OCI-LY7 (cell line): ENCODE data around the gene CBFA2T2. TPM values are rescaled to one million over a fixed set of nuclear protein-coding genes. Genes with fewer than 3 reads are reported as not detected.

ENCODE experiments used
- BruUV-seq: library from RNA; stranded (reverse); fragments of 400-500 nt; replicated peaks from 2 replicates; lab custom pipeline; 2021; lab: Mats Ljungman, UMichigan
- CTCF ChIA-PET: fragments of 300-600 bp; sonication (Branson Sonifier 250); formaldehyde crosslinking; loops from one replicate; lab custom pipeline; 2022; ENCODE audit warnings: antibody characterized with exemption; ENCODE audit not compliant: unreplicated experiment; lab: Charles Lee
- POLR2A ChIA-PET: fragments of 300-600 bp; sonication (Branson Sonifier 250); formaldehyde crosslinking; loops from one replicate; lab custom pipeline; 2022; ENCODE audit warnings: antibody characterized with exemption; lab: Charles Lee
- DNase-seq: peaks from one replicate; pipeline ENCODE4 v3.0.0-alpha.2; 2015; ENCODE audit warnings: low spot score
- H2AFZ ChIP-seq: fragments of 200-600 bp; sonication (generic), shearing (Covaris generic); 2 replicates; pipeline ENCODE4 v1.6.1; 2014; ENCODE audit warnings: mild to moderate bottlenecking, antibody characterized with exemption, low read length, moderate library complexity
- H3K27ac ChIP-seq: fragments of 200-600 bp; sonication (generic); 2 replicates; pipeline ENCODE4 v1.5.1; 2014; ENCODE audit warnings: mixed run types, low read depth, mild to moderate bottlenecking, moderate library complexity, low read length, inconsistent platforms; ENCODE audit not compliant: poor library complexity, severe bottlenecking
- H3K36me3 ChIP-seq: fragments of 200-600 bp; sonication (generic); 2 replicates; pipeline ENCODE4 v1.6.1; 2014; ENCODE audit warnings: mild to moderate bottlenecking, antibody characterized with exemption, low read length, moderate library complexity, mixed read lengths; ENCODE audit not compliant: insufficient read depth
- H3K4me1 ChIP-seq: fragments of 200-600 bp; sonication (generic); 2 replicates; pipeline ENCODE4 v1.5.1; 2014; ENCODE audit warnings: mild to moderate bottlenecking, low read length; ENCODE audit not compliant: insufficient read depth, poor library complexity, severe bottlenecking
- H3K4me2 ChIP-seq: fragments of 200-600 bp; sonication (generic); 2 replicates; pipeline ENCODE4 v1.6.1; 2014; ENCODE audit warnings: mild to moderate bottlenecking, low read length
- H3K4me3 ChIP-seq: fragments of 200-600 bp; sonication (generic); 2 replicates; pipeline ENCODE4 v1.5.1; 2014; ENCODE audit warnings: mild to moderate bottlenecking, low read depth, low read length; ENCODE audit not compliant: poor library complexity, severe bottlenecking
- H3K79me2 ChIP-seq: fragments of 200-600 bp; sonication (generic); 2 replicates; pipeline ENCODE4 v1.6.1; 2016; ENCODE audit warnings: low read depth, mild to moderate bottlenecking, low read length, moderate library complexity, mixed read lengths; ENCODE audit not compliant: insufficient read depth
- H3K9me2 ChIP-seq: fragments of 200-600 bp; sonication (generic); 2 replicates; pipeline ENCODE4 v1.6.1; 2016; ENCODE audit warnings: mild to moderate bottlenecking, low read length, mixed read lengths; ENCODE audit not compliant: insufficient read depth
- H3K9me3 ChIP-seq: fragments of 200-600 bp; sonication (generic); 2 replicates; pipeline ENCODE4 v1.6.1; 2014; ENCODE audit warnings: mild to moderate bottlenecking, mixed run types, low read length, mixed read lengths
- H4K20me1 ChIP-seq: fragments of 200-600 bp; sonication (generic); 2 replicates; pipeline ENCODE4 v1.6.1; 2014; ENCODE audit warnings: mild to moderate bottlenecking, antibody characterized with exemption, low read length, moderate library complexity, mixed read lengths; ENCODE audit not compliant: insufficient read depth
- CTCF ChIP-seq: fragments of 200-600 bp; sonication (generic); conservative IDR thresholded peaks from 2 replicates; pipeline ENCODE4 v1.5.1; 2014; ENCODE audit warnings: mild to moderate bottlenecking, antibody characterized with exemption, low read length, moderate library complexity, mixed read lengths
- EZH2phosphoT487 ChIP-seq: fragments of 200-600 bp; sonication (generic); IDR thresholded peaks from 2 replicates; pipeline ENCODE4 v1.6.1; 2018; ENCODE audit warnings: low read depth, borderline replicate concordance, mild to moderate bottlenecking, mixed run types, antibody characterized with exemption, low read length, moderate library complexity, mixed read lengths
- intact Hi-C: fragments of 100-400 bp; cut with micrococcal nuclease; formaldehyde crosslinking; loops from one replicate; pipeline ENCODE4 v1.10.0; 2022; ENCODE audit not compliant: unreplicated experiment
- total RNA-seq, 2 experiments: library from RNA; depleted of rRNA in 1 of 2; stranded (reverse); fragments of >200 nt in 1 of 2; shearing (Covaris generic) in 1 of 2; gene quantifications; 2 replicates each; pipeline ENCODE4 v1.2.3, GENCODE V29; 2014 to 2022

Gene CBFA2T2
- total RNA-seq, 2 experiments from 2014 or later = 20.7 to 32.9 TPM

DNA sequence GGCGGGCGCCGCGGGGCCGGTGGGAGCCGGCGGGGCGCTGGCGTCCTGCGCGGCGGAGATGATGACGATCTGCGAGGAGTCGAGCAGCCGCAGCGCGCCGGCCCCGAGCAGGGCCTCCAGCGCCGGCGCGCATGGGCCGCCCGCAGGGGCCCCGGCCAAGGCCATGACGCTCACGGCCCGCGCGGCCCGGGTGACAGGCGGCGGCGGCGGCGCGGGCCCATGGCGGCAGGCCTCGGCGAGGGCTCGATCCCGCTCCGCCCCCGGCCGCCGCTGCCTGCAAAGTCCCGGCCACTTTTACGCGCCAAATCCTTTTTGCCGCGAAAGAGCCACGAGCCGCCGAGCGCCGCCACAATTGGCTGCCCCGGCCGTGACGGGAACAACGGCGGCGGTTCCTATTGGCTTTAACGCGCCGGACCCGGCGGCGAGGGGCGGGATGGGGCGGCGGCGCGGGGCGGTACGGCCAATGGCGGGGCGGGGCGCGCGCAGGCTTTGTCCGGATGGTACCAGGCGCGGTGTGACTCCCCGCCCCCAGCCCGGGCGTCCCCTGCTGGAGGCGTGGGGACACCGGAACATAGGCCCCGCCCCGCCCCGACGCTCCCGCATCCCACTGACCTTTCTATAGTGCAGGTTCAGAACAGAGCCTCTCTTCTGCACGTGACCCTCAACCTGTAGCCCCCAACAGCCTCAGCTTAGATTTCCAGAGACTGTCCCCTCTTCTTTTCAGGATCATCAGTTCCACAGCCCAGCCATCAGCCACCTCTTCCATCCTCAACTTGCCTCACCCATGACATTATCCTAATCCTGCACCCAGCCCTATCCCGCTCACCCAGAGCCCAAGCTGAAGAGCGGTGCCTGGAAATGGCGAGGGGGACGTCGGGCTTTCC lies 196.4 kb downstream of the CBFA2T2 start, which contains the start of gene E2F1:
TSS of gene E2F1 (minus strand) at position 286 of the 884 bp plus-strand sequence. CDS start at position 165, 121 bp downstream.
- POLR2A ChIA-PET = interaction anchor here (0.6 to 1.5 kb wide), 6 partner anchors 14 to 285 kb away, joined by 3 to 6 read pairs (median 3); partner anchors contain the start of genes CDK5RAP1 and PXMP4
- Histone ChIP-seq H3K9me2 (no peaks in the 10 kb centered on the region), H3K9me3 (no peaks in the 10 kb centered on the region), H3K4me1 (peaks cover 71% of the 10 kb centered on the region), H3K4me2 (peak within 1 kb of the TSS; percentile 97), H3K36me3 (peaks cover 36% of the 10 kb centered on the region), H4K20me1 (peaks cover 14% of the 10 kb centered on the region), H3K27ac (peak within 1 kb of the TSS; percentile 94), H3K4me3 (peak within 1 kb of the TSS; percentile 90), H2AFZ (peak within 1 kb of the TSS; percentile 54; the same call in 1 of the 2 replicates), H3K79me2 (peaks cover 39% of the 10 kb centered on the region)
- intact Hi-C loops = loop anchor here (1.0 to 10.0 kb wide), 5 partner anchors 45 to 1928 kb away; partner anchors contain the start of genes EIF2S2, SPAG4 and ZNF341
- TF ChIP-seq CTCF (0 out of 2 replicates have a peak, but pooled peaks have one; percentile 50), EZH2phosphoT487 (no peak)
- BruUV-seq = no TSS peak
- DNase-seq = peak; percentile 97
- CTCF ChIA-PET = interaction anchor here (1.0 kb wide), 1 partner anchor 242 kb away, joined by 9 read pairs; no protein-coding TSS in a partner anchor

GRCh38 chr20:33686984-33687366 lies 197.1 kb downstream of the CBFA2T2 start:
- Histone ChIP-seq H3K27ac (peak overlapping the region; percentile 24), H2AFZ (peak overlapping the region; percentile 54; the same call in 1 of the 2 replicates), H3K4me1 (peaks cover 64% of the 10 kb centered on the region), H3K9me2 (no peaks in the 10 kb centered on the region), H3K4me2 (peak overlapping the region; percentile 64), H3K9me3 (no peaks in the 10 kb centered on the region), H3K4me3 (peak overlapping the region; percentile 41), H3K36me3 (peaks cover 32% of the 10 kb centered on the region), H4K20me1 (peaks cover 14% of the 10 kb centered on the region), H3K79me2 (peaks cover 33% of the 10 kb centered on the region)
- TSS peak; percentile 67 for BruUV-seq
- TF ChIP-seq CTCF (no peak), EZH2phosphoT487 (no peak)
- DNase-seq = no peak
- ChIA-PET POLR2A (interaction anchor here (0.6 to 1.3 kb wide), 3 partner anchors 22 to 285 kb away, joined by 3 read pairs; partner anchors contain the start of genes CDK5RAP1 and PXMP4), CTCF (no interaction called here)
- intact Hi-C loops = loop anchor here (1.0 to 10.0 kb wide), 5 partner anchors 44 to 1928 kb away; partner anchors contain the start of genes EIF2S2, SPAG4 and ZNF341
